Ramos (cell line): ENCODE results near the gene GYS1.
"Not testable (repeated sequence)": the region's sequence is repeated elsewhere in the genome, so short reads cannot be mapped to it uniquely, and the experiment has no call there.

Experiments
- in situ Hi-C: fragments of 300-500 bp; cut with MboI; formaldehyde crosslinking; loops from one replicate; pipeline ENCODE4 v1.14.3; 2022; ENCODE audit warnings: low sequenced_read_pairs; ENCODE audit not compliant: unreplicated experiment

The GYS1 gene

GRCh38 chr19:48993175-48994034 is at the start of gene GYS1, which contains the start of gene RUVBL2:
TSS of gene GYS1 (minus strand) at chr19:48993309. CDS start at chr19:48993112, 197 bp downstream.
TSS of gene RUVBL2 (plus strand) at chr19:48993887. CDS start at chr19:48993912, 25 bp downstream.
- in situ Hi-C loops, result no loop called here

- in situ Hi-C loops, result not testable (repeated sequence)
Measured at GRCh38 chr19:49042666-49043065, 49.6 kb upstream of the GYS1 start.

- in situ Hi-C loops, result no loop called here
Measured at GRCh38 chr19:49042177-49042576, 49.1 kb upstream of the GYS1 start.

DNA sequence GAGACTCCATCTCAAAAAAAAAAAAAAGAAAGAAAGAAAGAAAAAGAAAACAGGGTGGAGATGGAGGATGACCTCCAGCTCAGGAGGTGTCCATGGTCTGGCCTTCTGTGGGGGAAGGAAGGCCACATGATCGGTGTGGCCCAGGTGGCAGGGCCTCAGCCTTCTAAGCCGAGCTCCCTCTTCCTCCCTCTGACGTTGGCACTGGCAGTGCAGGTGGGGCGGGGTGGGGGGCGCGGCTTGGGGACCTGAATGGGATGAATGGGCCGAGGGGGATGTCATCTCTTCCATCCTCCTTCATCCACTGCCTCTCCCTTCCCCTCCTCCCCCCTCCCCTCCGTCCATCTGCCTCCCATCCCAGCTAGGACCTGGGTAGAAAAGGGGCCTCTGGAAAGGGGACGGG is 46.6 kb upstream of the GYS1 start:
- in situ Hi-C loops, result not testable (repeated sequence)

- in situ Hi-C loops, result not testable (repeated sequence)
Measured at GRCh38 chr19:49038557-49039276, 45.6 kb upstream of the GYS1 start.

DNA sequence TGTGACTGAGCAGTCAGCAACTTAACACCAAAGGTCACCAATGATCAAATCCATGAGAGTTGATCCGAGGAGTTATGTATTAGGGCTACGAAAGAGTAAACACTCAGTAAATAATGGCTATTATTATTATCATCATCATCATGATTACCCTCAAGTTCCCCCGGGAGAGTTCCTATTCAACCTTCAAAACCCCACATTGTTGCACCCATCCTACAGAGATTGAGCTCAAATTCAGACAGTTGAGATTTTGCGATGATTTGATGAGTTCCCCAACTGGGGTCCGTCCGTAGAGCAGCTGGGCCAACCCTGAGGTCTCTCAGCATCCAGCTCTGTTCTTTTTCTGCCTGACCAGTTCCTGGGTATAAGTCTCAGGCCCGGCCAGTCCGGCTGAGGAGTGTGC is 45.0 kb upstream of the GYS1 start:
- in situ Hi-C loops, result not testable (repeated sequence)

DNA sequence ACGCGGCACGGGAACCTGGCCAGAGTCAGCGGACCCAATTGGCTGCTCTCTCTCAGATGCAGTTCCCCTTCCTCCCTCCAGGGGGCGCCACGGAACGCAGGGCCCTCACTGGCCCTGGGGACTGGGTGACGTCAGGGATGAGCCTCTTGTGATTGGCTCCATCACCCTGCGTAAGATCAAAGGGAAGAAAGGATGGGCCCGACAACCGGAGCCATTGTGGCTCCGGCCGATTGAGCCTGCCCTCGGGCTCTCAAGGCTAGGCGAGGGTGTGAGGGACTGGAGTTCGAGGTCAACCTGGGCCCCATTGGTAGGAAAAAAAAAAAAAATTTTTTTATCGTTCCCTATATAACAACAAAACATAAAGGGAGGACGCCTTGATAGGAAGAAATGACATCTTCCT is 43.7 kb upstream of the GYS1 start, which contains the start of gene CGB1:
CGB1 (minus strand) TSS at position 81 of the 400 bp plus-strand sequence. CDS start 184 bp downstream, outside the sequence.
- in situ Hi-C loops, result not testable (repeated sequence)

DNA sequence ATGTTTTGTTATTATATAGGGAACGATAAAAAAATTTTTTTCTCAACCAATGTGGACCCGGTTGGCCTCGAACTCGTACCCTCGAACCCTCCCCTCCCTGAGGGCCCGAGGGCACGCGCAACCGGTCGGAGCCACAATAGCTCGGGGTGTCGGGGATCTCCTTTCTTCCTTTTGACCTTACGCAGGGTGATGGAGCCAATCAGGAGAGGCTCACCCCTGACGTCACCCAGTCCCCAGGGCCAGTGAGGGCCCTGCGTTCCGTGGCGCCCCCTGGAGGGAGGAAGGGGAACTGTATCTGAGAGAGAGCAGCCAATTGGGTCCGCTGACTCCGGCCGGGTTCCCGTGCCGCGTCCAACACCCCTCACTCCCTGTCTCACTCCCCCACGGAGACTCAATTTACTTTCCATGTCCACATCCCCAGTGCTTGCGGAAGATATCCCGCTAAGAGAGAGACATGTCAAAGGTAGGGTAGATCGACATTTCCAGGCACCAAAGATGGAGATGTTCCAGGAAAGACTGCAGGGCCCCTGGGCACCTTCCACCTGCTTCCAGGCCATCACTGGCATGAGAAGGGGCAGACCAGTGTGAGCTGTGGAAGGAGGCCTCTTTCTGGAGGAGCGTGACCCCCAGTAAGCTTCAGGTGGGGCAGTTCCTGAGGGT is 38.7 kb upstream of the GYS1 start, which contains the start of gene CGB2:
CGB2 (plus strand) TSS at position 249 of the 660 bp plus-strand sequence; CDS start at position 455, 206 bp downstream.
- in situ Hi-C loops, result not testable (repeated sequence)

DNA sequence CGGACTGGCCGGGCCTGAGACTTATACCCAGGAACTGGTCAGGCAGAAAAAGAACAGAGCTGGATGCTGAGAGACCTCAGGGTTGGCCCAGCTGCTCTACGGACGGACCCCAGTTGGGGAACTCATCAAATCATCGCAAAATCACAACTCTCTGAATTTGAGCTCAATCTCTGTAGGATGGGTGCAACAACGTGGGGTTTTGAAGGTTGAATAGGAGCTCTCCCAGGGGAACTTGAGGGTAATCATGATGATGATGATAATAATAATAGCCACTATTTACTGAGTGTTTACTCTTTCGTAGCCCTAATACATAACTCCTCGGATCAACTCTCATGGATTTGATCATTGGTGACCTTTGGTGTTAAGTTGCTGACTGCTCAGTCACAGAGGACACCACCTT is 37.2 kb upstream of the GYS1 start:
- in situ Hi-C loops, result not testable (repeated sequence)

GRCh38 chr19:49029749-49030148 is 36.6 kb upstream of the GYS1 start:
- in situ Hi-C loops, result not testable (repeated sequence)

DNA sequence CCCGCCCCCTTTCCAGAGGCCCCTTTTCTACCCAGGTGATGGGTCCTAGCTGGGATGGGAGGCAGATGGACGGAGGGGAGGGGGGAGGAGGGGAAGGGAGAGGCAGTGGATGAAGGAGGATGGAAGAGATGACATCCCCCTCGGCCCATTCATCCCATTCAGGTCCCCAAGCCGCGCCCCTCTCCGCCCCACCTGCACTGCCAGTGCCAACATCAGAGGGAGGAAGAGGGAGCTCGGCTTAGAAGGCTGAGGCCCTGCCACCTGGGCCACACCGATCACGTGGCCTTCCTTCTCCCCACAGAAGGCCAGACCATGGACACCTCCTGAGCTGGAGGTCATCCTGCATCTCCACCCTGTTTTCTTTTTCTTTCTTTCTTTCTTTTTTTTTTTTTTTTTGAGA is 35.6 kb upstream of the GYS1 start:
- in situ Hi-C loops, result not testable (repeated sequence)

GRCh38 chr19:49025599-49025998 is 32.5 kb upstream of the GYS1 start:
- in situ Hi-C loops, result not testable (repeated sequence)

DNA sequence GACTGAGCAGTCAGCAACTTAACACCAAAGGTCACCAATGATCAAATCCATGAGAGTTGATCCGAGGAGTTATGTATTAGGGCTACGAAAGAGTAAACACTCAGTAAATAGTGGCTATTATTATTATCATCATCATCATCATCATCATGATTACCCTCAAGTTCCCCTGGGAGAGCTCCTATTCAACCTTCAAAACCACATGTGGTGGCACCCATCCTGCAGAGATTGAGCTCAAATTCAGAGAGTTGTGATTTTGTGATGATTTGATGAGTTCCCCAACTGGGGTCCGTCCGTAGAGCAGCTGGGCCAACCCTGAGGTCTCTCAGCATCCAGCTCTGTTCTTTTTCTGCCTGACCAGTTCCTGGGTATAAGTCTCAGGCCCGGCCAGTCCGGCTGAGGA is 32.0 kb upstream of the GYS1 start:
- in situ Hi-C loops, result not testable (repeated sequence)

DNA sequence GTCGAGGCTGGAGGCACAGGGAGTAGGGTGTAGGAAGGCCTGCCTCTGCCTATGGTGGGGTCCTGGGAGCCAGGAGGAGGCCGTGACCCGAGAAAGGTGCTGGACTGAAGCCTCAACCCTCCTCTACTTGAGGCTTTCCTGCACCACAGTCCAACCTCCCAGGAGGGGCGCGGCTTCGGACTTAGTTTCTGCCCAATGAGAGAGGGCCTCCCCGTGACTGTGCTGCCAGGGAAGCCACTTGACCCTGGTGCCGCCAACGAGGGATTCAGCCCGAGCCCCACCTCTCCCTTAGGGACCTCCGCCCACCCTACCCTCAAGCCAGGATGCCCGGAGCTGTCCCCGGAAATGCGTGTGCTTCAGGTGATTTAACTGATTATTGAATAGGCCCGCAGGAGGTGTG is 31.1 kb upstream of the GYS1 start, which contains the start of gene CGB3:
CGB3 (minus strand) TSS at position 101 of the 400 bp plus-strand sequence. CDS start 362 bp downstream, outside the sequence.
- in situ Hi-C loops, result not testable (repeated sequence)

GRCh38 chr19:49022116-49022515 is 29.0 kb upstream of the GYS1 start:
- in situ Hi-C loops, result no loop called here

DNA sequence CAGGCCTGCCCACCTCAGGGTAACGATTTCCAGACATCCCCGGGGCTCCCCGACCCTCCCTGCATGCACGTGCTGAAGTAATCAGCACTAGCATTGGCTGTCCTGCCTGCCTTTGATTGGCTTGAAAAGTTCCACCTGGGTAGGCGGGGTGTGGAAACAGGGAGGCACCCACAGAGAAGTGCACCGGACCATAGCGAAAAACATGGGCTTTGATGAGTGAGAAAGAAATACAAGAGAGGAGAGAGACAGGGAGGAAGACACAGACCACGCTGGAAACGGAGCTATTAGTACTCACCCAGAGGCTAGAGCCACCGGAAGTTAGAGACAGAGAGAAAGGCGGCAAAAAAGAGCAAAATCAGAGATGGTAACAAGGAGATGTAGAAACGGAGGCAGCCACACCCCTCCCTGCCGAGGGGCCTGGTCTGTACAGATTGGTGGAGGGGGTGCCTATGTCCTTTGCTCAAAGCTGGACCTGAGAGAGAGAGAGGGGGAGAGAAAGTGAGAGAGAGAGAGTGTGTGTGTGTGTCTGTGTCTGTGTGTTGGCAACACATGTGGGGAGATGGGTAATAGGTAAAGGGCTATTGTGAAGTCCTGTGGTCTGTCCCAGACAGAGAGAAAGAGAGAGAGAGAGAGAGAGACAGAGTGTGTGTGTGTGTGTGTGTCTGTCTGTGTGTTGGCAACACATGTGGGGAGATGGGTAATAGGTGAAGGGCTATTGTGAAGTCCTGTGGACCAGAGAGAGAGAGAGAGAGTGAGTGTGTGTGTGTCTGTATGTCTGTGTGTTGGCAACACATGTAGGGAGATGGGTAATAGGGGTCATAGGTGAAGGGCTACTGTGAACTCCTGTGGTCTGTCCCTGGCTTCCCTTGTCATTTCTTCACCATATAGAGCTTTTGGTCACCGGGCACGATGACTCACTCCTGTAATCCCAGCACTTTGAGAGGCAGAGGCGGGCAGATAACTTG is 28.1 kb upstream of the GYS1 start:
- in situ Hi-C loops, result no loop called here

DNA sequence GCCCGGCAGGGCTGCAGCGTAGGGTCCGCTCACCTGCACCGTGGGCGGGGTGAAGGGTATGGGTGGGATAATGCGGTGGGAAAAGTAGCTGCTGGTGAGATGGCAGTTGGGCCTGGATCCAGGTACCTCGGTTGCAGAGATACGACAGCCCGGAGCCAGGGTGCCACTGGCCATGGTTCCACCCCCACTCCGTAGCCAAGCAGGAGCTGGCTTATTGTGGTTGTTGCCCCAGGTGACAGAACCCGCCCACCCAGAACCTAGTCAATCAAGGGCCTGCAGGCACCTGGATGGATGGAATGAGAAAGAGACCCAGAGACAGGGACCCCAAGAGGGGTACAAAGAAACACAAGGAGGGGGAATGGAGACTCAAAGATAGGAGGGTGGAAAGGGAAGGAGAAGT is 27.2 kb upstream of the GYS1 start:
- in situ Hi-C loops, result no loop called here

GRCh38 chr19:49019242-49019932 is 26.3 kb upstream of the GYS1 start:
- in situ Hi-C loops, result no loop called here
